Adrenal gland (tissue), 5 donors: ENCODE data around the gene RAB30.

ENCODE experiments used
- POLR2A ChIP-seq, 2 donors: fragments of 450-650 bp; IDR thresholded peaks; one replicate each; pipeline ENCODE4 v1.6.1; 2017; ENCODE audit warnings: antibody characterized with exemption in 2 of 2, mild to moderate bottlenecking in 2 of 2, moderate library complexity in 1 of 2
- TF ChIP-seq, protein P1 (sequence below), 6 experiments: fragments of 450-650 bp in 4 of 6; fragments of 200-600 bp in 2 of 6; sonication (generic) in 1 of 6; IDR thresholded peaks; 1 replicate in 5 of 6; 2 replicates in 1 of 6; pipeline versions ENCODE4 v1.5.1 to v1.8.0; 2016 to 2021; ENCODE audit warnings: antibody characterized with exemption in 6 of 6, mild to moderate bottlenecking in 2 of 6, moderate library complexity in 1 of 6
- donor health status: DM: no; HTN: no; CAD: no.

DNA sequence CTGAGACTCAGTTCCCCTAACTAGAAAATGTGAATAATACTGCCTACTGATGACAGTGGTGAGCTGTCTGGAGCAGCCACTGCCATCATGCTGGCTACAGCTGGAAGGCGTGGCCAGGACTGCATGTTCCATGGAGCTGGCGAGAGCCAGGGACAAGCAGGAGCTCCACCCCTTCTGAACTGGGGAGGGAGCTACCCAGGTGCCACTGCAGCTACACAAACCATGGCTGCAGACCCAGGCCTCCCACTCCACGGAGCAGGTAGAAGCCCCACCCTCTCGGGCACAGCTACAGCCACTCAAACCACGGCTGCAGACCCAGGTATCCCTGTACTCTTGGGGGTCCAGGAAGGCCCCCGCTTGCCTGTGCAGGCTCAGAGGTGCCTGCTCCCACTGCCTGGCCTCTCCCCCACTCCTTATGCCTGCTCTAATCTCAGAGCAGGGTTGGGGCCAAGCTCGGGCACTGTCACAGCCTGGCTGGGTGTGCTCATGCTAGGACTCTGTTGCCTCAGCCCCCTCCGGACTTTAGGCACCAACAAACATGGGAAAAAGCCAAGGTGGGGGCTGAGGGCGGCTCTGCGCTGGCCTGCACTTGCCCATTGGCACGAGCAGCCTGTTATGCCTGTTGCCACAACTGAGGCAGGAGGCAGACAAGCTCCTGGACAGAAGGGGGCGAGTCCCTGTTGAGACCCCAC is 51.7 kb downstream of the RAB30 start:
- TF ChIP-seq, protein P1, sequence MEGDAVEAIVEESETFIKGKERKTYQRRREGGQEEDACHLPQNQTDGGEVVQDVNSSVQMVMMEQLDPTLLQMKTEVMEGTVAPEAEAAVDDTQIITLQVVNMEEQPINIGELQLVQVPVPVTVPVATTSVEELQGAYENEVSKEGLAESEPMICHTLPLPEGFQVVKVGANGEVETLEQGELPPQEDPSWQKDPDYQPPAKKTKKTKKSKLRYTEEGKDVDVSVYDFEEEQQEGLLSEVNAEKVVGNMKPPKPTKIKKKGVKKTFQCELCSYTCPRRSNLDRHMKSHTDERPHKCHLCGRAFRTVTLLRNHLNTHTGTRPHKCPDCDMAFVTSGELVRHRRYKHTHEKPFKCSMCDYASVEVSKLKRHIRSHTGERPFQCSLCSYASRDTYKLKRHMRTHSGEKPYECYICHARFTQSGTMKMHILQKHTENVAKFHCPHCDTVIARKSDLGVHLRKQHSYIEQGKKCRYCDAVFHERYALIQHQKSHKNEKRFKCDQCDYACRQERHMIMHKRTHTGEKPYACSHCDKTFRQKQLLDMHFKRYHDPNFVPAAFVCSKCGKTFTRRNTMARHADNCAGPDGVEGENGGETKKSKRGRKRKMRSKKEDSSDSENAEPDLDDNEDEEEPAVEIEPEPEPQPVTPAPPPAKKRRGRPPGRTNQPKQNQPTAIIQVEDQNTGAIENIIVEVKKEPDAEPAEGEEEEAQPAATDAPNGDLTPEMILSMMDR (IDR thresholded peaks at IDR 0.05), result no peak
- no peak for TF ChIP-seq POLR2A (IDR thresholded peaks at IDR 0.05)
